Measurements from ENCODE around the gene LRRC28.

Gene LRRC28

DNA sequence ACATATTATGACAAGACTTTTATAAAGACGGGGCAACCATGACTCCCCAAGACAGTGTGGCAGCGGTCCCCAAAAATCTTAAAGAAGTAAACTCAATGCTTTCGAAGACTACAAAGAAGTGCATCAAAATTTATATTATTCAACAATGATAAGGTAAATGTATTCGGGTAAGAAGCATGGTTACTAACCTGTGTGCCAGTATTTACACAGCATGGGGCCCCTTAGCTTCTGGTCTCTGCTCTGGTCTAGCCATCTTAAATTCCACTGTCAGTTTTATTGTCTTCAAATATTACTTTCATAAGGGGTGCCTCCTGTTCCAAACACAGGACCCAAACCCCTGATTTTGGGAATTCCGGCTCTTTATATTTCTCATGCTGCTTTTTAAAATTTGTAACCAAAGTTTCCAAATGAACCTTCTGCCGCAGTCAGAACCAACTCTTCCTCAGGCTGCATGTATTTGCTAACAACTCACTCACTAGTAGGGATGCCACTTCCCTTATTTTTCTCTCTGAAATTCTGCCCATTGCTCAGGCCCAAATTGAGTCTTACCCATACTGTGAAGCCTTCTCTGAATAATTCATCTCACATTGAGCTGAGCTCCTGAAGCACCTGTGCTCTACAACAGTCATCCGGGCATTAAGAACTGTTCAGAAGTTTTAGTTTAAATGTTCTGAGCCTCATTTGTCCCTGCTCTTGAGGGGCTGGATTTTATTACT is 3.1 kb upstream of the LRRC28 start (continued):
- TF ChIP-seq, protein P1, sequence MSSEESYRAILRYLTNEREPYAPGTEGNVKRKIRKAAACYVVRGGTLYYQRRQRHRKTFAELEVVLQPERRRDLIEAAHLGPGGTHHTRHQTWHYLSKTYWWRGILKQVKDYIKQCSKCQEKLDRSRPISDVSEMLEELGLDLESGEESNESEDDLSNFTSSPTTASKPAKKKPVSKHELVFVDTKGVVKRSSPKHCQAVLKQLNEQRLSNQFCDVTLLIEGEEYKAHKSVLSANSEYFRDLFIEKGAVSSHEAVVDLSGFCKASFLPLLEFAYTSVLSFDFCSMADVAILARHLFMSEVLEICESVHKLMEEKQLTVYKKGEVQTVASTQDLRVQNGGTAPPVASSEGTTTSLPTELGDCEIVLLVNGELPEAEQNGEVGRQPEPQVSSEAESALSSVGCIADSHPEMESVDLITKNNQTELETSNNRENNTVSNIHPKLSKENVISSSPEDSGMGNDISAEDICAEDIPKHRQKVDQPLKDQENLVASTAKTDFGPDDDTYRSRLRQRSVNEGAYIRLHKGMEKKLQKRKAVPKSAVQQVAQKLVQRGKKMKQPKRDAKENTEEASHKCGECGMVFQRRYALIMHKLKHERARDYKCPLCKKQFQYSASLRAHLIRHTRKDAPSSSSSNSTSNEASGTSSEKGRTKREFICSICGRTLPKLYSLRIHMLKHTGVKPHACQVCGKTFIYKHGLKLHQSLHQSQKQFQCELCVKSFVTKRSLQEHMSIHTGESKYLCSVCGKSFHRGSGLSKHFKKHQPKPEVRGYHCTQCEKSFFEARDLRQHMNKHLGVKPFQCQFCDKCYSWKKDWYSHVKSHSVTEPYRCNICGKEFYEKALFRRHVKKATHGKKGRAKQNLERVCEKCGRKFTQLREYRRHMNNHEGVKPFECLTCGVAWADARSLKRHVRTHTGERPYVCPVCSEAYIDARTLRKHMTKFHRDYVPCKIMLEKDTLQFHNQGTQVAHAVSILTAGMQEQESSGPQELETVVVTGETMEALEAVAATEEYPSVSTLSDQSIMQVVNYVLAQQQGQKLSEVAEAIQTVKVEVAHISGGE (tag by site-specific recombination; conservative IDR thresholded peaks at IDR 0.05; ENCODE audit: low read depth), result peak; percentile 47; the same call in 1 of the 2 replicates

DNA sequence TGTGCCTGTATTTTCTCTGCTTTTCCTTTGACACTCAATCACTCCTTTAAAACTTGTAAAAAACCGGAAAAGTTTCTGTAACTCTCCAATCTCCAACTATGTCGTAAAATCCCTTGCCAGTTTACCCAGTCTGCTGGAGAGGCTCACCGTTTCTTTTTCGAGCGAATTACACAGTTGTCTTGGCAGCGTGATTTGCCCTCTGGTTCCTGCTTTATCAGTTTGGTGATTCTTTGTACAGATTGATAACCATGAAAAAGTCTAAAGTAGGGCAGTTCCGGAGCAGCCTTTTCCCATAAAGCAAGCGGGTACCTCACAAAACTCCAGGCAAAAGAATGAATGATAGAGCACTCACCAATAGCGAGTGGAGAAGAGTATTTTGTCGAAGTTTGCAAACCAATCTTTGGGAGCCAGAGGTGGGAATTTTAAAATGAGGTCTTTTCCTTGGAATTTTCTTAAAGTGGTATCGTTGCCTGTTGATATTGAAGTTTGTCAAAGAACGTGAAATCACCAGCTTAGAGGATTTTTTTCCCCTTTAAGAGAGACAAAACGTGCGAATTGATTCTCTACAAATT is 1.9 kb upstream of the LRRC28 start, which contains the start of gene TTC23:
TSS of gene TTC23 (minus strand) at position 312 of the 572 bp plus-strand sequence. CDS start 20,869 bp downstream, outside the sequence.
- CTCF ChIA-PET, result no interaction called here
- H3K4me3 ChIP-seq (ENCODE audit: low read depth, low read length), result peak within 1 kb of the TSS; percentile 80
- H3K36me3 ChIP-seq (ENCODE audit: control insufficient read depth in 2 of 2, insufficient read depth in 1 of 2, low read length in 2 of 2), result peaks cover 3 to 8% of the 10 kb centered on the region in 2 experiments
- peaks cover 18% of the 10 kb centered on the region; the same call in 1 of the 2 replicates for H3K4me1 ChIP-seq (ENCODE audit: control insufficient read depth, insufficient read depth, low read length)
- POLR2A ChIA-PET, result interaction anchor here (1.1 kb wide), 1 partner anchor 74 kb away, joined by 3 read pairs; no protein-coding TSS in a partner anchor
- H3K27ac ChIP-seq (ENCODE audit: extremely low read depth, low read depth, low read length), result peak within 1 kb of the TSS; percentile 93
- H3K9me3 ChIP-seq (ENCODE audit: control insufficient read depth, insufficient read depth, low read depth, low read length), result no peaks in the 10 kb centered on the region
- TF ChIP-seq, protein P2, sequence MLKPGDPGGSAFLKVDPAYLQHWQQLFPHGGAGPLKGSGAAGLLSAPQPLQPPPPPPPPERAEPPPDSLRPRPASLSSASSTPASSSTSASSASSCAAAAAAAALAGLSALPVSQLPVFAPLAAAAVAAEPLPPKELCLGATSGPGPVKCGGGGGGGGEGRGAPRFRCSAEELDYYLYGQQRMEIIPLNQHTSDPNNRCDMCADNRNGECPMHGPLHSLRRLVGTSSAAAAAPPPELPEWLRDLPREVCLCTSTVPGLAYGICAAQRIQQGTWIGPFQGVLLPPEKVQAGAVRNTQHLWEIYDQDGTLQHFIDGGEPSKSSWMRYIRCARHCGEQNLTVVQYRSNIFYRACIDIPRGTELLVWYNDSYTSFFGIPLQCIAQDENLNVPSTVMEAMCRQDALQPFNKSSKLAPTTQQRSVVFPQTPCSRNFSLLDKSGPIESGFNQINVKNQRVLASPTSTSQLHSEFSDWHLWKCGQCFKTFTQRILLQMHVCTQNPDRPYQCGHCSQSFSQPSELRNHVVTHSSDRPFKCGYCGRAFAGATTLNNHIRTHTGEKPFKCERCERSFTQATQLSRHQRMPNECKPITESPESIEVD (tag by site-specific recombination; IDR thresholded peaks at IDR 0.05), result peak; percentile 92
- TF ChIP-seq ZNF394 (tag by site-specific recombination; IDR thresholded peaks at IDR 0.05; ENCODE audit: borderline replicate concordance) (peak; percentile 45; the same call in 1 of the 2 replicates), ZEB2 (tag by site-specific recombination; IDR thresholded peaks at IDR 0.05) (0 out of 2 replicates have a peak, but pooled peaks have one; percentile 41), GFI1B (tag by site-specific recombination; IDR thresholded peaks at IDR 0.05) (peak; percentile 91), ZNF548 (tag by site-specific recombination; IDR thresholded peaks at IDR 0.05) (no peak), ZXDB (tag by site-specific recombination; IDR thresholded peaks at IDR 0.05) (peak; percentile 33; the same call in 1 of the 2 replicates), ZNF335 (tag by site-specific recombination; conservative IDR thresholded peaks at IDR 0.05) (peak; percentile 97), ZNF530 (tag by site-specific recombination; IDR thresholded peaks at IDR 0.05; ENCODE audit: low read depth) (no peak), ZFHX2 (tag by site-specific recombination; conservative IDR thresholded peaks at IDR 0.05) (no peak), PRDM1 (tag by site-specific recombination; IDR thresholded peaks at IDR 0.05) (peak; percentile 88), FEZF1 (tag by site-specific recombination; IDR thresholded peaks at IDR 0.05) (peak; percentile 17; the same call in 1 of the 2 replicates), ZNF138 (tag by site-specific recombination; IDR thresholded peaks at IDR 0.05; ENCODE audit: borderline replicate concordance) (no peak), ZSCAN30 (tag by site-specific recombination; IDR thresholded peaks at IDR 0.05) (peak; percentile 49; the same call in 1 of the 2 replicates), ZNF76 (tag by site-specific recombination; IDR thresholded peaks at IDR 0.05; ENCODE audit: borderline replicate concordance, low read depth) (peak; percentile 75), SP2 (tag by site-specific recombination; IDR thresholded peaks at IDR 0.05) (peak; percentile 69), ZBTB17 (tag by site-specific recombination; IDR thresholded peaks at IDR 0.05) (peak; percentile 85), ZNF785 (tag by site-specific recombination; IDR thresholded peaks at IDR 0.05) (no peak), ZIC2 (tag by site-specific recombination; IDR thresholded peaks at IDR 0.05) (no peak), IKZF3 (tag by site-specific recombination; IDR thresholded peaks at IDR 0.05) (peak; percentile 94), ZBTB20 (tag by site-specific recombination; IDR thresholded peaks at IDR 0.05) (0 out of 2 replicates have a peak, but pooled peaks have one; percentile 25), SCRT2 (tag by site-specific recombination; IDR thresholded peaks at IDR 0.05) (peak; percentile 95), ZNF501 (tag by site-specific recombination; IDR thresholded peaks at IDR 0.05) (peak; percentile 58; the same call in 1 of the 2 replicates), ZNF600 (tag by site-specific recombination; IDR thresholded peaks at IDR 0.05) (peak; percentile 87), ZNF366 (tag by site-specific recombination; conservative IDR thresholded peaks at IDR 0.05) (peak; percentile 43; the same call in 1 of the 2 replicates), ZFP41 (tag by site-specific recombination; IDR thresholded peaks at IDR 0.05; ENCODE audit: borderline replicate concordance) (no peak), SCRT1 (tag by site-specific recombination; IDR thresholded peaks at IDR 0.05; ENCODE audit: borderline replicate concordance) (peak; percentile 21; the same call in 1 of the 2 replicates)
- TF ChIP-seq, protein P3, sequence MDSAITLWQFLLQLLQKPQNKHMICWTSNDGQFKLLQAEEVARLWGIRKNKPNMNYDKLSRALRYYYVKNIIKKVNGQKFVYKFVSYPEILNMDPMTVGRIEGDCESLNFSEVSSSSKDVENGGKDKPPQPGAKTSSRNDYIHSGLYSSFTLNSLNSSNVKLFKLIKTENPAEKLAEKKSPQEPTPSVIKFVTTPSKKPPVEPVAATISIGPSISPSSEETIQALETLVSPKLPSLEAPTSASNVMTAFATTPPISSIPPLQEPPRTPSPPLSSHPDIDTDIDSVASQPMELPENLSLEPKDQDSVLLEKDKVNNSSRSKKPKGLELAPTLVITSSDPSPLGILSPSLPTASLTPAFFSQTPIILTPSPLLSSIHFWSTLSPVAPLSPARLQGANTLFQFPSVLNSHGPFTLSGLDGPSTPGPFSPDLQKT (IDR thresholded peaks at IDR 0.05; ENCODE audit: borderline replicate concordance, low read depth, low read length), result 0 out of 2 replicates have a peak, but pooled peaks have one; percentile 59
